ENCODE results near the gene ACBD6.

GRCh38 chr1:180352021-180352420 lies 150.4 kb downstream of the ACBD6 start:
- TF ChIP-seq EP300 (IDR thresholded peaks at IDR 0.05) (no peak), CTCF (IDR thresholded peaks at IDR 0.05) (no peak)
